Activated CD4-positive, alpha-beta memory T cell treated with anti-CD3 and anti-CD28 coated beads for 36 hours (primary cell): Measurements from ENCODE around the gene ZXDC. TPM values are rescaled to one million over a fixed set of nuclear protein-coding genes. Genes with fewer than 3 reads are reported as not detected.

Experiments
- CTCF ChIA-PET: fragments of 350-600 bp; sonication (Branson Sonifier 250); formaldehyde crosslinking; loops from one replicate; lab custom pipeline; 2021; ENCODE audit warnings: antibody characterized with exemption, inconsistent platforms; lab: Charles Lee
- POLR2A ChIA-PET: fragments of 350-600 bp; sonication (Branson Sonifier 250); formaldehyde crosslinking; loops from one replicate; lab custom pipeline; 2021; ENCODE audit warnings: antibody characterized with exemption; lab: Charles Lee
- DNase-seq: peaks from one replicate; pipeline ENCODE4 v3.0.0-alpha.2; 2020
- H3K27ac Mint-ChIP-seq: one replicate; pipeline ENCODE4 v1.8.0; 2021; ENCODE audit warnings: mixed read lengths
- H3K27me3 Mint-ChIP-seq: one replicate; pipeline ENCODE4 v1.8.0; 2021; ENCODE audit warnings: mixed read lengths
- H3K36me3 Mint-ChIP-seq: one replicate; pipeline ENCODE4 v1.8.0; 2021; ENCODE audit warnings: mixed read lengths
- H3K4me1 Mint-ChIP-seq: one replicate; pipeline ENCODE4 v1.8.0; 2021; ENCODE audit warnings: low read depth, mixed read lengths
- H3K4me3 Mint-ChIP-seq: one replicate; pipeline ENCODE4 v1.8.0; 2021; ENCODE audit warnings: mild to moderate bottlenecking, mixed read lengths
- H3K9me3 Mint-ChIP-seq: one replicate; pipeline ENCODE4 v1.8.0; 2021; ENCODE audit warnings: mixed read lengths
- intact Hi-C: fragments of 100-400 bp; cut with micrococcal nuclease; formaldehyde crosslinking; loops from one replicate; pipeline ENCODE4 v1.15.1; 2023
- total RNA-seq, 2 experiments: library from RNA; stranded (reverse); gene quantifications; one replicate each; pipeline ENCODE4 v1.2.3, GENCODE V29; 2021

Gene ZXDC
- total RNA-seq, 2 experiments from 2014 or later: 18.2 to 19.1 TPM

DNA sequence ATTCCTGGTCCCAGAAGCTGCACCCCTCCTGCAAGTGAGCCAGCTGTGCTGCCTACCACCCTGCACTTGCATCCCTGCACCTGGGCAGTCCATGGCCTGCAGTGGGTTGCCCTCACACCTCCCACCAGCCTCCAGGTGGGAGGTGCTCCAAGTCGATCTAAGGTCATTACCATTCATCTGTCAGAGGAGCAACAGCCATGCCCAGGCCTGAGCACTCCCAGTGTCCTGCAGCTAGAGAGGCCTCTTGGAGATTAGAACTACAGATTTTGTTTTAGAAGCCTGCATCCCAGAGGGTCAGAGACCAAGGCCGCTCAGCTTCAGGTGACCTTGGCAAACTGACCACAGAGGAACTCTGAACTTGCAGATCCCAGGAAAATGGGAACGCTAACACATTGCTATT lies 9.0 kb upstream of the ZXDC start:
- Mint-ChIP-seq H3K27me3 (no peaks in the 10 kb centered on the region), H3K4me3 (no peak overlapping the region), H3K9me3 (no peaks in the 10 kb centered on the region), H3K36me3 (no peaks in the 10 kb centered on the region), H3K27ac (no peak overlapping the region), H3K4me1 (peaks cover 11% of the 10 kb centered on the region)
- POLR2A ChIA-PET: no interaction called here
- CTCF ChIA-PET: no interaction called here
- DNase-seq: no peak
- intact Hi-C loops: no loop called here

DNA sequence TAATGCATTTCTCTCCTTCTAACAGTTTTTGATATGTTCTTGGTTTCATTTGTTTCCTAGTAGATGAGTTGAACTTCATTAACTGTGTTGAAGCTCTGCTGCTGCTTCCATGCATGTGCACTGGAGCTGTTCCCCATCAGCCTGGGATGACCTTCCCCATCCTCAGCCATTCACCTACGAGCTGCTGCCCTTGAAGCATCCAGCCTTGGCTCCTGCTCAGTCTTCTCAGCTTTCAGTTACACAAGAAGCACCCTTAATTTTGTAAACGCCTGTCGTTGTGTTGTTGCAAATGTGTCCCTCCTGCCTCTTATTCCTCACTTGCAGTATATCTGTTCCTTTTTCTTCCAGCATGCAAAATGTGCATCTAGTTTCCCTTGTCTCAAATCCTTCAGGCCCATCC lies 8.5 kb upstream of the ZXDC start:
- intact Hi-C loops: no loop called here
- H3K4me3 Mint-ChIP-seq: no peak overlapping the region
- H3K27ac Mint-ChIP-seq: no peak overlapping the region
- no peaks in the 10 kb centered on the region for H3K36me3 Mint-ChIP-seq
- no peaks in the 10 kb centered on the region for H3K27me3 Mint-ChIP-seq
- ChIA-PET POLR2A (no interaction called here), CTCF (no interaction called here)
- H3K4me1 Mint-ChIP-seq: peaks cover 11% of the 10 kb centered on the region
- no peaks in the 10 kb centered on the region for H3K9me3 Mint-ChIP-seq
- DNase-seq: no peak

GRCh38 chr3:126483321-126483761 lies 7.7 kb upstream of the ZXDC start:
- no peaks in the 10 kb centered on the region for H3K27me3 Mint-ChIP-seq
- DNase-seq: no peak
- H3K36me3 Mint-ChIP-seq: no peaks in the 10 kb centered on the region
- no peak overlapping the region for H3K27ac Mint-ChIP-seq
- CTCF ChIA-PET: no interaction called here
- H3K4me1 Mint-ChIP-seq: peaks cover 11% of the 10 kb centered on the region
- H3K9me3 Mint-ChIP-seq: no peaks in the 10 kb centered on the region
- POLR2A ChIA-PET: no interaction called here
- intact Hi-C loops: no loop called here
- H3K4me3 Mint-ChIP-seq: no peak overlapping the region

DNA sequence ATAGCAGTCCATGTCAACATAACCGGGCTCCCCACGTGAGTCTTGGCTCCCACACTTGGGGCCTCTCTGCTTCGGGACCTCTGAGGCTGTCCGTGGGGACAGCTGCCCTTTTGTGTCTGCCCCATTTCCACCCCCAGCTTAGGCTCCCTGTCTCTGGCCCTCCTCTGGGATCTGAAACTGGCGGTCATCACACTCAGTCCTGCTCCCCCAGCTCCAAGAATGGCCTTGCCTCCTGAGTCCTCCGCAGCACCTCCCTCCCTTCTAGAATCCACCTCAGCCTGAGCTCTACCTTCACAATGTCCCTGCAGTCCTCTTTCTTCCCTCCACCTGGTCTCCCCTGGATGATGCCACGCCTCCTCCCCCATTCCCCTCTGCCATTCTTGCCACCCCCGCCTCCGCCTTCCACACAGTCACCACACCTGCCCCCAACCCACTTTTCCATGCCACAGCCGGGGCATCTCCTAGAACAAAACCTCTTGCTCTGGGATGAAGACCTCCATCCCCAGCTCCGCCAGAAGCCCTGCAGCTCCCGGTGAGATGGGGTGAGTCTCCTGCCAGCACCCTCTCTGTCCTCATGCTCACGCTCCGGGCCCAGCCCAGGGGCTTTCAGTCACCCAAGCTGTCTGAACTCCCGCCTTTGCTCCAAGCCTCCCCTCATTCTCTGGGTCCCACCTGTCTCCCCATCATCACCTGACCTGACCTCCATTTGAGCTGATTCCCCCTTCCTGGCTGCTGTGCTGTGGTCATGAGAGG lies 7.0 kb upstream of the ZXDC start:
- ChIA-PET CTCF (no interaction called here), POLR2A (no interaction called here)
- no peak overlapping the region for H3K4me3 Mint-ChIP-seq
- peaks cover 11% of the 10 kb centered on the region for H3K4me1 Mint-ChIP-seq
- no peaks in the 10 kb centered on the region for H3K27me3 Mint-ChIP-seq
- H3K36me3 Mint-ChIP-seq: no peaks in the 10 kb centered on the region
- H3K27ac Mint-ChIP-seq: no peak overlapping the region
- H3K9me3 Mint-ChIP-seq: no peaks in the 10 kb centered on the region
- DNase-seq: no peak
- intact Hi-C loops: no loop called here

- no peak overlapping the region for H3K27ac Mint-ChIP-seq
- peaks cover 10% of the 10 kb centered on the region for H3K4me1 Mint-ChIP-seq
- no peaks in the 10 kb centered on the region for H3K9me3 Mint-ChIP-seq
- no peak overlapping the region for H3K4me3 Mint-ChIP-seq
- no peak for DNase-seq
- H3K36me3 Mint-ChIP-seq: no peaks in the 10 kb centered on the region
- ChIA-PET CTCF (no interaction called here), POLR2A (no interaction called here)
- H3K27me3 Mint-ChIP-seq: no peaks in the 10 kb centered on the region
- intact Hi-C loops: no loop called here
These were observed 6.3 kb upstream of the ZXDC start for GRCh38 chr3:126481808-126482502.

DNA sequence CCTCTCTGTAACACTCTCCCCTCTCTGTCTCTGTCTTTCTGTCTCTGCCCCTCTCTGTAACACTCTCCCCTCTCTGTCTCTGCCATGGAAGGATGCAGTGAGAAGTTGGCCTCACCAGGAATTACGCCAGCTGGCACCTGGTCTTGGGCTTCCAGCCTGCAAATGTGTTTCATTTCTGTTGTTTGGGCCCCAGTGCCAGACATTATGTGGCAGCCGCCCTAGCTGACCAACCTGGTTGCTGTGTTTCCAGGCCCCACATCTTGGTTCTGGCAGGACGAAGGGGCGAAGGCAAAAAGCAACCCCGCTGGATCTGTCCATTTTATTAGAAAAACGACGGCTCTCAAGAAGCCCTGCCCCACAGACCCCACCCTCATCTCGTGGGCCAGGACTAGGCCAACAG lies 5.2 kb upstream of the ZXDC start:
- Mint-ChIP-seq H3K36me3 (no peaks in the 10 kb centered on the region), H3K4me3 (no peak overlapping the region), H3K9me3 (no peaks in the 10 kb centered on the region), H3K4me1 (peaks cover 6% of the 10 kb centered on the region), H3K27ac (no peak overlapping the region), H3K27me3 (no peaks in the 10 kb centered on the region)
- CTCF ChIA-PET: no interaction called here
- no peak for DNase-seq
- POLR2A ChIA-PET: no interaction called here
- intact Hi-C loops: no loop called here

DNA sequence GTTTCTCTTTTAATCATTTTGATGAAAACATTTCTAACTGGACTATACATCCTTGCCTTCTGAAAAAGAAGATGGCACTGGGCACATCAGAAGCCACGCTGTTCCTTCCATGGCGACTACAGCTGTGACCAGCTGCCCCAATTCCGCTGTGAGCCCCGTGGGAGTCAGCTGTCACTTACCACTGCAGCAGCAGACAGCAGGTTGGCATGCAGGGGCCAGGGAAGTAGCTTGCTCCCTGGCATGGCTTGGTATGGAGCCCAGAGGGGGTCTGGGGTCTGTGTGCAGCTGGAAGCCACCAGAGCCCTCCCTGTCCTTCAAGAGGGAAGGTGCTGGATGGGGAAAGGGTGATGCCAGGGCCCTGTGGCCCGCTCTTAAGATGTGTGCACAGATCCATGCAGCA lies 4.5 kb upstream of the ZXDC start:
- ChIA-PET CTCF (no interaction called here), POLR2A (no interaction called here)
- H3K27me3 Mint-ChIP-seq: no peaks in the 10 kb centered on the region
- peaks cover 6% of the 10 kb centered on the region for H3K4me1 Mint-ChIP-seq
- H3K4me3 Mint-ChIP-seq: no peak overlapping the region
- intact Hi-C loops: no loop called here
- no peaks in the 10 kb centered on the region for H3K9me3 Mint-ChIP-seq
- H3K27ac Mint-ChIP-seq: no peak overlapping the region
- no peaks in the 10 kb centered on the region for H3K36me3 Mint-ChIP-seq
- DNase-seq: no peak

- no peaks in the 10 kb centered on the region for H3K27me3 Mint-ChIP-seq
- H3K36me3 Mint-ChIP-seq: no peaks in the 10 kb centered on the region
- H3K4me3 Mint-ChIP-seq: no peak overlapping the region
- ChIA-PET CTCF (no interaction called here), POLR2A (no interaction called here)
- no peak overlapping the region for H3K27ac Mint-ChIP-seq
- intact Hi-C loops: loop anchor here (5.0 kb wide), 1 partner anchor 223 kb away; the partner anchor contains the start of gene CHCHD6
- no peak for DNase-seq
- H3K9me3 Mint-ChIP-seq: no peaks in the 10 kb centered on the region
- H3K4me1 Mint-ChIP-seq: peaks cover 8% of the 10 kb centered on the region
These were observed 4.0 kb upstream of the ZXDC start for GRCh38 chr3:126479642-126480041.

GRCh38 chr3:126478581-126479310 lies 3.1 kb upstream of the ZXDC start:
- no peak for DNase-seq
- Mint-ChIP-seq H3K4me3 (no peak overlapping the region), H3K9me3 (no peaks in the 10 kb centered on the region), H3K4me1 (peaks cover 14% of the 10 kb centered on the region), H3K36me3 (peaks cover 5% of the 10 kb centered on the region), H3K27me3 (no peaks in the 10 kb centered on the region), H3K27ac (no peak overlapping the region)
- CTCF ChIA-PET: no interaction called here
- intact Hi-C loops: loop anchor here (5.0 kb wide), 1 partner anchor 224 kb away; the partner anchor contains the start of gene CHCHD6
- POLR2A ChIA-PET: no interaction called here

- no peak overlapping the region for H3K27ac Mint-ChIP-seq
- ChIA-PET CTCF (no interaction called here), POLR2A (no interaction called here)
- intact Hi-C loops: loop anchor here (2.0 to 5.0 kb wide), 3 partner anchors 225 to 506 kb away; partner anchors contain the start of genes CHCHD6, PLXNA1 and SLC41A3
- peaks cover 32% of the 10 kb centered on the region for H3K4me1 Mint-ChIP-seq
- no peak for DNase-seq
- H3K4me3 Mint-ChIP-seq: no peak overlapping the region
- no peaks in the 10 kb centered on the region for H3K9me3 Mint-ChIP-seq
- H3K36me3 Mint-ChIP-seq: peaks cover 13% of the 10 kb centered on the region
- no peaks in the 10 kb centered on the region for H3K27me3 Mint-ChIP-seq
These were observed 1.3 kb upstream of the ZXDC start for GRCh38 chr3:126477061-126477380.

DNA sequence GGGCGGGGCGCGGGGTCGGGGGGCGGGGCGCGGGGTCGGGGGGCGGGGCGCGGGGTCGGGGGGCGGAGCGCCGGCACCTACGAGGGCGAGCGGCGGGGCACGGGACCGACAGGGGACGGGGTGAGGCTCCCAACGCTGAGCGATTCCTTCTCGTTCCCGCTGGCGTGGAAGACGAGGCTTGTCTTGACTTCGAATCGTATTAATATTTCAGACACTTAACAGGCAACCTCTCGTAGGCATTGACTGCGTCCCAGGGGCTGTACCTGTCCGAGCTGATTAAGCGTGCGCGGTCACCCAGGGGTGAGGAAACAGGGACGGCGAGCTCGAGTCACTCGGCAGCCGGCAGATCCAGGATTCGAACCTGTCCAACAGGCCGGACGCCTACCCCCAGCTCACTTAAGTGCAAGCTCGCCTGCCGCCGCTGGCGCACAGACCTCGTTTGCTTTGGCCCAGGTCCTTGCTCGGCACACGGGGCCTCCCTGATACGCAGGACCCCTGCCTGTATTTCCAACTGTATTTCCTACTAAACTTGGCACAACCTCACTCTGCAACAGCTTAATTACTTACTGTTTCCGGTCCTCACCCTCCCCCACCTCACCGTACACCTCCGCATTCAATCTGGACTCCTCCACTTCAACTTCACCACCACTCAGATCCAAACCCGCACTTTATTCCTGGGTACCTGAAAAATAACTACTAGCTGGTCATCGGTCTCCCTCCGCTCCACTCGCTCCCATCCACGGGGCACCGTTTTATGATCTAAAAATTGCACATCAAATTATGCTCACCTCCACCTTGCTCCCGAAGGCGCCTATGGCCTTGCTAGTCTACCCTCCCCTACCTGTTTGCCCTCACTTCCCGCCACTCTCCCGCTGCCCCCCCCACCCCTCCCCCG lies 722 bp upstream of the ZXDC start:
- ChIA-PET CTCF (interaction anchor here (1.3 kb wide), 1 partner anchor 46 kb away, joined by 3 read pairs; no protein-coding TSS in a partner anchor), POLR2A (interaction anchor here (1.1 kb wide), 1 partner anchor 14 kb away, joined by 3 read pairs; no protein-coding TSS in a partner anchor)
- Mint-ChIP-seq H3K4me3 (peak overlapping the region; percentile 79), H3K27me3 (no peaks in the 10 kb centered on the region), H3K9me3 (no peaks in the 10 kb centered on the region), H3K27ac (peak overlapping the region; percentile 56), H3K36me3 (peaks cover 13% of the 10 kb centered on the region), H3K4me1 (peaks cover 36% of the 10 kb centered on the region)
- DNase-seq: no peak
- intact Hi-C loops: loop anchor here (1.0 to 5.0 kb wide), 4 partner anchors 226 to 560 kb away; partner anchors contain the start of genes CHCHD6, PLXNA1 and SLC41A3
